Kidney capillary endothelial cell (primary cell): ENCODE data around the gene ARHGAP24.
"Not testable (repeated sequence)": the region's sequence is repeated elsewhere in the genome, so short reads cannot be mapped to it uniquely, and the experiment has no call there.

Experiments used
- DNase-seq: peaks from one replicate; pipeline ENCODE4 v3.0.0-alpha.2; 2018; ENCODE audit warnings: low spot score

ARHGAP24 gene

GRCh38 chr4:85518526-85518925 lies 43.6 kb downstream of the ARHGAP24 start:
- DNase-seq = not testable (repeated sequence)

- DNase-seq = no peak
These were observed 46.1 kb downstream of the ARHGAP24 start for GRCh38 chr4:85520765-85521749.

GRCh38 chr4:85522277-85522676 lies 47.3 kb downstream of the ARHGAP24 start:
- DNase-seq = no peak

GRCh38 chr4:85522836-85523235 lies 47.9 kb downstream of the ARHGAP24 start:
- no peak for DNase-seq

- DNase-seq = no peak
These were observed 52.9 kb downstream of the ARHGAP24 start for GRCh38 chr4:85527815-85528214.

GRCh38 chr4:85531560-85532341 lies 56.8 kb downstream of the ARHGAP24 start:
- DNase-seq = no peak

GRCh38 chr4:85534120-85534519 lies 59.2 kb downstream of the ARHGAP24 start:
- no peak for DNase-seq

GRCh38 chr4:85543832-85544231 lies 68.9 kb downstream of the ARHGAP24 start:
- DNase-seq = no peak

GRCh38 chr4:85544751-85545150 lies 69.8 kb downstream of the ARHGAP24 start:
- no peak for DNase-seq

GRCh38 chr4:85548116-85548515 lies 73.2 kb downstream of the ARHGAP24 start:
- DNase-seq = no peak

- DNase-seq = no peak
These were observed 73.9 kb downstream of the ARHGAP24 start for GRCh38 chr4:85548841-85549240.

GRCh38 chr4:85555206-85555605 lies 80.3 kb downstream of the ARHGAP24 start:
- DNase-seq = no peak

GRCh38 chr4:85556283-85556682 lies 81.3 kb downstream of the ARHGAP24 start:
- DNase-seq = no peak

- no peak for DNase-seq
These were observed 82.3 kb downstream of the ARHGAP24 start for GRCh38 chr4:85557016-85557901.

GRCh38 chr4:85565761-85566480 lies 91.0 kb downstream of the ARHGAP24 start:
- DNase-seq = no peak

- no peak for DNase-seq
These were observed 94.9 kb downstream of the ARHGAP24 start for GRCh38 chr4:85569730-85570299.

- no peak for DNase-seq
These were observed 95.4 kb downstream of the ARHGAP24 start for GRCh38 chr4:85570388-85570787.

GRCh38 chr4:85571008-85571407 lies 96.1 kb downstream of the ARHGAP24 start:
- no peak for DNase-seq

- no peak for DNase-seq
These were observed 98.3 kb downstream of the ARHGAP24 start for GRCh38 chr4:85573270-85573669.

GRCh38 chr4:85577307-85577706 lies 102.4 kb downstream of the ARHGAP24 start:
- DNase-seq = no peak

GRCh38 chr4:85579942-85580341 lies 105.0 kb downstream of the ARHGAP24 start:
- DNase-seq = no peak
